ENCODE data around the gene PTPRN2.

DNA sequence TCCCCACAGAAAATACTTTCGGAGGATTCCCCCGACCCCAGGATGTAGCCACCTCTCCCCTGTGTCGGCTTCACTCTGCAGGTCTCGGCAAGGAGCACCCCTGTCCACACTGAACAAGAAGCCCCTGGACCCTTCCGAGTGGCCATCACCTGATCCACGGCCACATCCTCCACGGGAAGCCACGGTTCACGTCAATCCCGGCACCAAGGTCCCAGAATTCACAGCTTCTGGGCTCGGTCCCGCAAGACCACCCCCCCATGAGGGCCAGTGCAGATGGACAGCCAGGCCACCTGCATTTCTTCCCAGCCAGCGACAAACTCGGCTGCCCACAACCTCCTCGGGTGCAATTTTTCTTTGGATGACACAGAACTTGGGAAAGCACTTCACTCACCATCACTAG lies 199.6 kb downstream of the PTPRN2 start:
- TF ChIP-seq, protein P1, sequence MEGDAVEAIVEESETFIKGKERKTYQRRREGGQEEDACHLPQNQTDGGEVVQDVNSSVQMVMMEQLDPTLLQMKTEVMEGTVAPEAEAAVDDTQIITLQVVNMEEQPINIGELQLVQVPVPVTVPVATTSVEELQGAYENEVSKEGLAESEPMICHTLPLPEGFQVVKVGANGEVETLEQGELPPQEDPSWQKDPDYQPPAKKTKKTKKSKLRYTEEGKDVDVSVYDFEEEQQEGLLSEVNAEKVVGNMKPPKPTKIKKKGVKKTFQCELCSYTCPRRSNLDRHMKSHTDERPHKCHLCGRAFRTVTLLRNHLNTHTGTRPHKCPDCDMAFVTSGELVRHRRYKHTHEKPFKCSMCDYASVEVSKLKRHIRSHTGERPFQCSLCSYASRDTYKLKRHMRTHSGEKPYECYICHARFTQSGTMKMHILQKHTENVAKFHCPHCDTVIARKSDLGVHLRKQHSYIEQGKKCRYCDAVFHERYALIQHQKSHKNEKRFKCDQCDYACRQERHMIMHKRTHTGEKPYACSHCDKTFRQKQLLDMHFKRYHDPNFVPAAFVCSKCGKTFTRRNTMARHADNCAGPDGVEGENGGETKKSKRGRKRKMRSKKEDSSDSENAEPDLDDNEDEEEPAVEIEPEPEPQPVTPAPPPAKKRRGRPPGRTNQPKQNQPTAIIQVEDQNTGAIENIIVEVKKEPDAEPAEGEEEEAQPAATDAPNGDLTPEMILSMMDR (IDR thresholded peaks at IDR 0.05), result no peak
- TF ChIP-seq TCF7L2 (IDR thresholded peaks at IDR 0.05; ENCODE audit: low read depth, low read length) (no peak), SIN3A (IDR thresholded peaks at IDR 0.05; ENCODE audit: borderline replicate concordance, insufficient read depth, low read depth, low read length) (no peak), POLR2AphosphoS5 (IDR thresholded peaks at IDR 0.05; ENCODE audit: low read depth, low read length) (no peak)
